Endothelial cell of umbilical vein (primary cell): ENCODE measurements around the gene MMP14. TPM values are rescaled to one million over a fixed set of nuclear protein-coding genes. Genes with fewer than 3 reads are reported as not detected.

Experiments
- BruUV-seq: library from RNA; stranded (reverse); fragments of 400-500 nt; replicated peaks from 2 replicates; lab custom pipeline; 2021; lab: Mats Ljungman, UMichigan
- CTCF ChIA-PET: fragments of 300-600, 350-600 bp; sonication (Branson Sonifier 250); formaldehyde crosslinking; loops from one replicate; lab custom pipeline; 2021; ENCODE audit warnings: antibody characterized with exemption, inconsistent platforms; lab: Charles Lee
- POLR2A ChIA-PET: fragments of 300-600, 350-600 bp; sonication (Branson Sonifier 250); formaldehyde crosslinking; loops from one replicate; lab custom pipeline; 2021; ENCODE audit warnings: antibody characterized with exemption, inconsistent platforms; lab: Charles Lee
- DNase-seq: peaks from one replicate; pipeline ENCODE4 v3.0.0-alpha.2; 2011; ENCODE audit warnings: low read depth, low spot score
- FAIRE-seq: peaks from 2 replicates; lab custom pipeline; 2011; peaks lifted over from hg19 to GRCh38; lab: Jason Lieb, UNC
- H2AFZ ChIP-seq: 2 replicates; pipeline ENCODE4 v1.6.0; 2012; ENCODE audit warnings: low read depth, low read length, control low read depth, inconsistent platforms
- H3K27ac ChIP-seq: 2 replicates; pipeline ENCODE4 v1.5.1; 2011; ENCODE audit warnings: low read depth, mild to moderate bottlenecking, control low read depth, low read length, moderate library complexity; ENCODE audit not compliant: insufficient read depth
- H3K27me3 ChIP-seq, 2 experiments: 2 replicates each; pipeline versions ENCODE4 v1.6.0 to v1.6.1; 2011; ENCODE audit warnings: low read length in 2 of 2, mixed read lengths in 1 of 2; ENCODE audit not compliant: control insufficient read depth in 2 of 2, insufficient read depth in 2 of 2
- H3K36me3 ChIP-seq, 2 experiments: 2 replicates in 1 of 2; 3 replicates in 1 of 2; pipeline ENCODE4 v1.5.1; 2011; ENCODE audit warnings: low read length in 2 of 2, mild to moderate bottlenecking in 1 of 2, moderate library complexity in 1 of 2; ENCODE audit not compliant: control insufficient read depth in 2 of 2, insufficient read depth in 2 of 2; ENCODE audit errors: extremely low read depth in 1 of 2
- H3K4me1 ChIP-seq: 3 replicates; pipeline ENCODE4 v1.5.1; 2011; ENCODE audit warnings: mild to moderate bottlenecking, low read length; ENCODE audit not compliant: control insufficient read depth, insufficient read depth; ENCODE audit errors: extremely low read depth
- H3K4me2 ChIP-seq: 2 replicates; pipeline ENCODE4 v1.6.1; 2011; ENCODE audit warnings: low read length, control low read depth, mixed read lengths; ENCODE audit not compliant: insufficient read depth
- H3K4me3 ChIP-seq, 3 experiments: fragments of 200-600 bp in 1 of 3; sonication (generic), shearing (Covaris generic) in 1 of 3; replicated peaks in 1 of 3; 2 replicates each; pipeline ENCODE4 v1.5.1; 2011 to 2016; ENCODE audit warnings: control low read depth in 3 of 3, low read length in 3 of 3, mild to moderate bottlenecking in 2 of 3, inconsistent platforms in 1 of 3, low read depth in 1 of 3, moderate library complexity in 1 of 3; ENCODE audit not compliant: insufficient read depth in 1 of 3
- H3K79me2 ChIP-seq: 2 replicates; pipeline ENCODE4 v1.6.0; 2012; ENCODE audit warnings: low read length, inconsistent platforms; ENCODE audit not compliant: control insufficient read depth, insufficient read depth
- H3K9ac ChIP-seq: replicated peaks from 2 replicates; pipeline ENCODE3; 2011; ENCODE audit warnings: low read length, control low read depth; ENCODE audit not compliant: insufficient read depth; ENCODE audit errors: extremely low read depth
- H3K9me1 ChIP-seq: replicated peaks from 3 replicates; pipeline ENCODE4 v1.6.0; 2011; ENCODE audit warnings: mild to moderate bottlenecking, low read length; ENCODE audit not compliant: control insufficient read depth, insufficient read depth; ENCODE audit errors: extremely low read depth
- H3K9me3 ChIP-seq: replicated peaks from 2 replicates; pipeline ENCODE4 v1.5.1; 2012; ENCODE audit warnings: low read length, inconsistent platforms; ENCODE audit not compliant: control insufficient read depth, insufficient read depth
- H4K20me1 ChIP-seq: replicated peaks from 2 replicates; pipeline ENCODE3; 2011; ENCODE audit warnings: mild to moderate bottlenecking, low read length; ENCODE audit not compliant: control insufficient read depth, insufficient read depth; ENCODE audit errors: extremely low read depth
- CTCF ChIP-seq, 2 donors: IDR thresholded peaks; 1 replicate in 1 of 2; 2 replicates in 1 of 2; pipeline ENCODE4 v1.5.1; 2011; ENCODE audit warnings: low read length in 2 of 2, mild to moderate bottlenecking in 2 of 2, moderate library complexity in 2 of 2, control low read depth in 1 of 2, inconsistent platforms in 1 of 2, low read depth in 1 of 2; ENCODE audit not compliant: insufficient read depth in 1 of 2; ENCODE audit errors: extremely low read depth in 1 of 2
- EZH2 ChIP-seq: IDR thresholded peaks from 2 replicates; pipeline ENCODE4 v1.6.1; 2012; ENCODE audit warnings: borderline replicate concordance, low read depth, mild to moderate bottlenecking, moderate library complexity, low read length, inconsistent platforms; ENCODE audit not compliant: severe bottlenecking
- FOS ChIP-seq: IDR thresholded peaks from 2 replicates; pipeline ENCODE4 v1.6.1; 2011; ENCODE audit warnings: mild to moderate bottlenecking, low read length, moderate library complexity, borderline replicate concordance; ENCODE audit not compliant: insufficient read depth
- GATA2 ChIP-seq: IDR thresholded peaks from 2 replicates; pipeline ENCODE4 v1.7.0; 2011; ENCODE audit warnings: low read depth, mild to moderate bottlenecking, moderate library complexity, mixed read lengths, low read length; ENCODE audit not compliant: insufficient read length, insufficient read depth
- JUN ChIP-seq: IDR thresholded peaks from 2 replicates; pipeline ENCODE4 v1.6.1; 2011; ENCODE audit warnings: borderline replicate concordance, low read depth; ENCODE audit not compliant: insufficient read length, insufficient read depth
- MAX ChIP-seq: IDR thresholded peaks from 2 replicates; pipeline ENCODE4 v1.6.1; 2011; ENCODE audit not compliant: insufficient read depth, insufficient read length
- MYC ChIP-seq: IDR thresholded peaks from one replicate; pipeline ENCODE4 v1.6.1; 2011; ENCODE audit warnings: mild to moderate bottlenecking, low read depth, low read length
- POLR2A ChIP-seq: IDR thresholded peaks from 2 replicates; pipeline ENCODE4 v1.6.1; 2012; ENCODE audit warnings: low read depth, mild to moderate bottlenecking, control low read depth, low read length
- POLR2AphosphoS5 ChIP-seq: IDR thresholded peaks from 2 replicates; pipeline ENCODE4 v1.6.1; 2012; ENCODE audit warnings: low read depth, mild to moderate bottlenecking, control low read depth, low read length, moderate library complexity; ENCODE audit not compliant: insufficient read depth
- dilution Hi-C: fragments of 300-500 bp; cut with MboI; formaldehyde crosslinking; loops from one replicate; pipeline ENCODE4 v1.15.0; 2019; ENCODE audit warnings: low sequenced_read_pairs; ENCODE audit not compliant: extremely low pct_ligation_motif_present
- intact Hi-C: fragments of 100-400 bp; cut with micrococcal nuclease; formaldehyde crosslinking; loops from one replicate; pipeline ENCODE4 v1.10.0; 2022
- polyA plus RNA-seq, 4 experiments: library from polyadenylated mRNA; depleted of rRNA in 3 of 4; stranded (reverse) in 3 of 4; unstranded in 1 of 4; fragments of >200 nt; gene quantifications; 2 replicates each; pipeline versions ENCODE4 v1.2.1 to v1.2.3, GENCODE V29; 2011 to 2012; ENCODE audit warnings: missing spikeins in 1 of 4
- total RNA-seq: library from RNA; stranded (reverse); gene quantifications from 2 replicates; pipeline ENCODE4 v1.2.3, GENCODE V29; 2021

The MMP14 gene
- total and polyA plus RNA-seq, 2 donors (not counting 3 experiments of a cell fraction or from before 2014, with no cell fraction given): 506 to 603 TPM

GRCh38 chr14:22887990-22888378 is 51.6 kb downstream of the MMP14 start:
- intact Hi-C loops (no loop called here), dilution Hi-C loops (no loop called here)
- Histone ChIP-seq H3K9me3 (no peaks in the 10 kb centered on the region), H3K27me3 (no peaks in the 10 kb centered on the region), H3K9me1 (no peaks in the 10 kb centered on the region), H4K20me1 (no peaks in the 10 kb centered on the region), H3K4me2 (no peak overlapping the region), H3K9ac (no peak overlapping the region), H2AFZ (no peak overlapping the region), H3K27ac (no peak overlapping the region), H3K4me3 (no peak overlapping the region), H3K79me2 (no peaks in the 10 kb centered on the region), H3K4me1 (no peaks in the 10 kb centered on the region), H3K36me3 (no peaks in the 10 kb centered on the region)
- BruUV-seq: no TSS peak
- DNase-seq (no peak), FAIRE-seq (no peak)
- POLR2A ChIA-PET: interaction anchor here (0.6 kb wide), 1 partner anchor 29 kb away, joined by 5 read pairs; no protein-coding TSS in a partner anchor
- TF ChIP-seq MYC: no peak
- no peak for TF ChIP-seq GATA2
- TF ChIP-seq MAX: no peak
- TF ChIP-seq EZH2: no peak
- TF ChIP-seq FOS: no peak
- no peak for TF ChIP-seq POLR2A
- no peak for TF ChIP-seq JUN
- TF ChIP-seq CTCF (IDR thresholded peaks at IDR 0.05; ENCODE audit: extremely low read depth in 1 of 2, insufficient read depth in 1 of 2, low read depth in 1 of 2, low read length in 2 of 2): no peak
- TF ChIP-seq POLR2AphosphoS5: no peak
- CTCF ChIA-PET: interaction anchor here (1.2 to 11.4 kb wide), 3 partner anchors 14 to 317 kb away, joined by 3 to 80 read pairs (median 5); no protein-coding TSS in a partner anchor
